Activated T-helper 1 cell treated with anti-CD3 and anti-CD28 coated beads, Interleukin-12 subunit alpha, Interleukin-12 subunit beta, Interleukin-2, Interleukin-4 antibody, amounts not matched to agents 30 ng/mL and 10 ng/mL and 1 ng/mL, durations not matched to agents 14 hours and 24 hours and 36 hours (primary cell): ENCODE data around the gene IGSF21. TPM values are rescaled to one million over a fixed set of nuclear protein-coding genes. Genes with fewer than 3 reads are reported as not detected.

Source experiments
- DNase-seq: peaks from one replicate; pipeline ENCODE4 v3.0.0; 2021; ENCODE audit warnings: low spot score
- H3K27ac Mint-ChIP-seq: one replicate; pipeline ENCODE4 v1.8.0; 2021; ENCODE audit warnings: mild to moderate bottlenecking, mixed read lengths
- H3K27me3 Mint-ChIP-seq: one replicate; pipeline ENCODE4 v1.8.0; 2022; ENCODE audit warnings: mild to moderate bottlenecking, moderate library complexity, mixed read lengths; ENCODE audit not compliant: insufficient read depth
- H3K36me3 Mint-ChIP-seq: one replicate; pipeline ENCODE4 v1.8.0; 2021; ENCODE audit warnings: low read depth, mixed read lengths
- H3K4me1 Mint-ChIP-seq: one replicate; pipeline ENCODE4 v1.8.0; 2021; ENCODE audit warnings: low read depth, mixed read lengths
- H3K4me3 Mint-ChIP-seq: one replicate; pipeline ENCODE4 v1.8.0; 2021; ENCODE audit warnings: mild to moderate bottlenecking, moderate library complexity, mixed read lengths
- H3K9me3 Mint-ChIP-seq: one replicate; pipeline ENCODE4 v1.8.0; 2021; ENCODE audit warnings: mixed read lengths
- intact Hi-C: fragments of 100-400 bp; cut with micrococcal nuclease; formaldehyde crosslinking; loops from one replicate; pipeline ENCODE4 v1.15.1; 2024
- total RNA-seq: library from RNA; stranded (reverse); gene quantifications from 2 replicates; pipeline ENCODE4 v1.2.3, GENCODE V29; 2022

IGSF21 gene
- total RNA-seq, 1 donor from 2014 or later, result not detected

- H3K4me3 Mint-ChIP-seq, result no peak overlapping the region
- no peaks in the 10 kb centered on the region for H3K27me3 Mint-ChIP-seq
- no peak overlapping the region for H3K27ac Mint-ChIP-seq
- H3K36me3 Mint-ChIP-seq, result no peaks in the 10 kb centered on the region
- intact Hi-C loops, result loop anchor here (10.0 kb wide), 1 partner anchor 265 kb away; no protein-coding TSS in a partner anchor
- DNase-seq, result no peak
- H3K9me3 Mint-ChIP-seq, result no peaks in the 10 kb centered on the region
- no peaks in the 10 kb centered on the region for H3K4me1 Mint-ChIP-seq
Measured at GRCh38 chr1:18309552-18310155, 202.1 kb downstream of the IGSF21 start.

GRCh38 chr1:18312961-18313360 lies 205.4 kb downstream of the IGSF21 start:
- H3K36me3 Mint-ChIP-seq, result no peaks in the 10 kb centered on the region
- intact Hi-C loops, result no loop called here
- H3K27ac Mint-ChIP-seq, result no peak overlapping the region
- DNase-seq, result no peak
- H3K4me1 Mint-ChIP-seq, result no peaks in the 10 kb centered on the region
- H3K4me3 Mint-ChIP-seq, result no peak overlapping the region
- H3K27me3 Mint-ChIP-seq, result no peaks in the 10 kb centered on the region
- H3K9me3 Mint-ChIP-seq, result no peaks in the 10 kb centered on the region

- no peaks in the 10 kb centered on the region for H3K27me3 Mint-ChIP-seq
- no peak overlapping the region for H3K27ac Mint-ChIP-seq
- no peaks in the 10 kb centered on the region for H3K36me3 Mint-ChIP-seq
- intact Hi-C loops, result no loop called here
- H3K4me3 Mint-ChIP-seq, result no peak overlapping the region
- DNase-seq, result no peak
- H3K9me3 Mint-ChIP-seq, result no peaks in the 10 kb centered on the region
- no peaks in the 10 kb centered on the region for H3K4me1 Mint-ChIP-seq
Measured at GRCh38 chr1:18313523-18313922, 205.9 kb downstream of the IGSF21 start.

GRCh38 chr1:18314399-18314798 lies 206.8 kb downstream of the IGSF21 start:
- H3K27ac Mint-ChIP-seq, result no peak overlapping the region
- H3K36me3 Mint-ChIP-seq, result no peaks in the 10 kb centered on the region
- DNase-seq, result no peak
- no peaks in the 10 kb centered on the region for H3K9me3 Mint-ChIP-seq
- no peaks in the 10 kb centered on the region for H3K4me1 Mint-ChIP-seq
- intact Hi-C loops, result no loop called here
- H3K4me3 Mint-ChIP-seq, result no peak overlapping the region
- no peaks in the 10 kb centered on the region for H3K27me3 Mint-ChIP-seq

- H3K36me3 Mint-ChIP-seq, result no peaks in the 10 kb centered on the region
- no peak overlapping the region for H3K4me3 Mint-ChIP-seq
Measured at GRCh38 chr1:18315449-18315848, 207.9 kb downstream of the IGSF21 start.

GRCh38 chr1:18316764-18317163 lies 209.2 kb downstream of the IGSF21 start:
- peaks cover 4% of the 10 kb centered on the region for H3K27me3 Mint-ChIP-seq
- DNase-seq, result no peak
- H3K36me3 Mint-ChIP-seq, result no peaks in the 10 kb centered on the region
- intact Hi-C loops, result no loop called here
- no peak overlapping the region for H3K4me3 Mint-ChIP-seq
- H3K9me3 Mint-ChIP-seq, result no peaks in the 10 kb centered on the region
- no peak overlapping the region for H3K27ac Mint-ChIP-seq
- H3K4me1 Mint-ChIP-seq, result no peaks in the 10 kb centered on the region

More at GRCh38 chr1:18315449-18315848, 207.9 kb downstream of the IGSF21 start:
- Mint-ChIP-seq H3K27me3 (peaks cover 4% of the 10 kb centered on the region), H3K9me3 (no peaks in the 10 kb centered on the region), H3K4me1 (no peaks in the 10 kb centered on the region), H3K27ac (no peak overlapping the region)
- no peak for DNase-seq
- intact Hi-C loops, result no loop called here

GRCh38 chr1:18319099-18319498 lies 211.5 kb downstream of the IGSF21 start:
- Mint-ChIP-seq H3K9me3 (no peaks in the 10 kb centered on the region), H3K4me1 (no peaks in the 10 kb centered on the region), H3K4me3 (no peak overlapping the region), H3K36me3 (no peaks in the 10 kb centered on the region), H3K27ac (no peak overlapping the region), H3K27me3 (peaks cover 4% of the 10 kb centered on the region)
- intact Hi-C loops, result no loop called here
- DNase-seq, result no peak

- Mint-ChIP-seq H3K4me1 (no peaks in the 10 kb centered on the region), H3K27ac (no peak overlapping the region), H3K9me3 (no peaks in the 10 kb centered on the region), H3K27me3 (peaks cover 4% of the 10 kb centered on the region), H3K4me3 (no peak overlapping the region), H3K36me3 (no peaks in the 10 kb centered on the region)
- no peak for DNase-seq
- intact Hi-C loops, result no loop called here
Measured at GRCh38 chr1:18320051-18320450, 212.5 kb downstream of the IGSF21 start.

GRCh38 chr1:18322368-18323032 lies 214.9 kb downstream of the IGSF21 start:
- no peak for DNase-seq
- H3K36me3 Mint-ChIP-seq, result no peaks in the 10 kb centered on the region
- H3K27ac Mint-ChIP-seq, result no peak overlapping the region
- no peaks in the 10 kb centered on the region for H3K9me3 Mint-ChIP-seq
- H3K4me1 Mint-ChIP-seq, result no peaks in the 10 kb centered on the region
- H3K27me3 Mint-ChIP-seq, result peaks cover 6% of the 10 kb centered on the region
- intact Hi-C loops, result no loop called here
- H3K4me3 Mint-ChIP-seq, result no peak overlapping the region

- Mint-ChIP-seq H3K27me3 (peaks cover 6% of the 10 kb centered on the region), H3K36me3 (no peaks in the 10 kb centered on the region), H3K4me3 (no peak overlapping the region), H3K9me3 (no peaks in the 10 kb centered on the region), H3K4me1 (no peaks in the 10 kb centered on the region), H3K27ac (no peak overlapping the region)
- intact Hi-C loops, result no loop called here
- DNase-seq, result no peak
Measured at GRCh38 chr1:18323259-18323658, 215.7 kb downstream of the IGSF21 start.

- H3K9me3 Mint-ChIP-seq, result no peaks in the 10 kb centered on the region
- intact Hi-C loops, result no loop called here
- H3K4me3 Mint-ChIP-seq, result no peak overlapping the region
- H3K4me1 Mint-ChIP-seq, result no peaks in the 10 kb centered on the region
- no peaks in the 10 kb centered on the region for H3K36me3 Mint-ChIP-seq
- H3K27me3 Mint-ChIP-seq, result peaks cover 8% of the 10 kb centered on the region
- DNase-seq, result no peak
- no peak overlapping the region for H3K27ac Mint-ChIP-seq
Measured at GRCh38 chr1:18324246-18324645, 216.6 kb downstream of the IGSF21 start.

GRCh38 chr1:18325136-18325535 lies 217.5 kb downstream of the IGSF21 start:
- Mint-ChIP-seq H3K27ac (no peak overlapping the region), H3K9me3 (no peaks in the 10 kb centered on the region), H3K4me3 (no peak overlapping the region), H3K4me1 (no peaks in the 10 kb centered on the region), H3K36me3 (no peaks in the 10 kb centered on the region), H3K27me3 (peaks cover 4% of the 10 kb centered on the region)
- no peak for DNase-seq
- intact Hi-C loops, result no loop called here

- intact Hi-C loops, result no loop called here
Measured at GRCh38 chr1:18326211-18326897, 218.8 kb downstream of the IGSF21 start.

More at GRCh38 chr1:18326211-18326897, 218.8 kb downstream of the IGSF21 start:
- Mint-ChIP-seq H3K27ac (no peak overlapping the region), H3K9me3 (no peaks in the 10 kb centered on the region), H3K36me3 (no peaks in the 10 kb centered on the region), H3K27me3 (peaks cover 4% of the 10 kb centered on the region), H3K4me3 (no peak overlapping the region), H3K4me1 (no peaks in the 10 kb centered on the region)
- DNase-seq, result no peak
